Measurements from ENCODE around the gene KRTAP5-6. TPM values are rescaled to one million over a fixed set of nuclear protein-coding genes. Genes with fewer than 3 reads are reported as not detected.
"Not testable (repeated sequence)": the region's sequence is repeated elsewhere in the genome, so short reads cannot be mapped to it uniquely, and the experiment has no call there.

The KRTAP5-6 gene
- total RNA-seq, 1 donor from 2014 or later = 1.4 TPM

DNA sequence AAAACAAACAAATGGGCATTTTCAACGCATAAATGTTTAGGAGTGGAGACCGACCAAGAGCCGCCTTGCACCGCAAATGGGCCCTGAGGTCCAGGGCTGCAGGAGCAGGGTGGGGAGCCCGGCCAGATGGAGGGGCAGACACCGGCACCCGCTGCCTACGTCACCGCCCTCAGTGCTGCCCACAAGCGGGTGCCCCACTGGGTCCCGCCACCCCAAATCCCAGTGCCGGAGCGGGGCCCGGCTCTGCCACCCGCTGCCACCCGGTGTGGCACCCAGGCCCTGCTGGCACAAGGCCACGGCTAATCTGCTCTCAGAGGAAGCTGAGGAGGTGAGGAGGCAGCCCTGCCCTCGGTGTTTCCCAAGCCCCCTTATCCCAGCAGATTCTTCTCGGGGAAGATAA lies 13.8 kb upstream of the KRTAP5-6 start:
- ATAC-seq (peak; percentile 11), DNase-seq (ENCODE audit: low spot score) (peak; percentile 62)

DNA sequence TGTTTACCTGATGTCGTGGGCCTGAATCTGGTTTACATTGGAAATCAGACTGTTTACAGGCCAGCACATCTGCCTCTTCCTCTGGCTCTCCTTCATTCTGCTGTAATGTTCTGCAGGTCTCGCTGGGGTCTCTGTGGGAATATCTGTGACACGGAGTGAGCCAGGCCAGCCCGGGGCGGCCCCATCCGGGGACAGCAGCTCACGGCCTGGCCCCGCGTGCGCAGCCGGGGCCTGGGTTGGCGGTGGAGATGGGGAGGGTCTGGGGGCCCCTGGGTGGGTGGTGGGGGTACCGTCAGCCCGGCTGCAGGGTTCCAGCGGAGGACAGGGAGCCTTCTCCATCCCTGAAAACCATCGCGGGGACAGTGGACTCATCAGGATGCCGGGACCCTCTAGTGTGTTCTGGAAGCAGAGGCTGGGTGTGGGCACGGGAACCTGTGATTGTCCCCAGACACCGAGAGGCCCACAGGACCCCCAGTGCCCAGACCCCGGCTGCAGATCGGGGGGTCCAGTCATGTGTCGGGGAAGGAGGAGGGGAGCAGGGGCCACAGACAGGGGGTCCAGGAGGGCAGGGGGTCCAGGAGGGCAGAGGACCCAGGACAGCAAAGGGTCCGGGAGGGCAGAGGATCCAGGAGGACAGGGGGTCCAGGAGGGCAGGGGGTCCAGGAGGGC lies 13.0 kb upstream of the KRTAP5-6 start:
- not testable (repeated sequence) for ATAC-seq
- DNase-seq (ENCODE audit: low spot score) = peak; percentile 46

DNA sequence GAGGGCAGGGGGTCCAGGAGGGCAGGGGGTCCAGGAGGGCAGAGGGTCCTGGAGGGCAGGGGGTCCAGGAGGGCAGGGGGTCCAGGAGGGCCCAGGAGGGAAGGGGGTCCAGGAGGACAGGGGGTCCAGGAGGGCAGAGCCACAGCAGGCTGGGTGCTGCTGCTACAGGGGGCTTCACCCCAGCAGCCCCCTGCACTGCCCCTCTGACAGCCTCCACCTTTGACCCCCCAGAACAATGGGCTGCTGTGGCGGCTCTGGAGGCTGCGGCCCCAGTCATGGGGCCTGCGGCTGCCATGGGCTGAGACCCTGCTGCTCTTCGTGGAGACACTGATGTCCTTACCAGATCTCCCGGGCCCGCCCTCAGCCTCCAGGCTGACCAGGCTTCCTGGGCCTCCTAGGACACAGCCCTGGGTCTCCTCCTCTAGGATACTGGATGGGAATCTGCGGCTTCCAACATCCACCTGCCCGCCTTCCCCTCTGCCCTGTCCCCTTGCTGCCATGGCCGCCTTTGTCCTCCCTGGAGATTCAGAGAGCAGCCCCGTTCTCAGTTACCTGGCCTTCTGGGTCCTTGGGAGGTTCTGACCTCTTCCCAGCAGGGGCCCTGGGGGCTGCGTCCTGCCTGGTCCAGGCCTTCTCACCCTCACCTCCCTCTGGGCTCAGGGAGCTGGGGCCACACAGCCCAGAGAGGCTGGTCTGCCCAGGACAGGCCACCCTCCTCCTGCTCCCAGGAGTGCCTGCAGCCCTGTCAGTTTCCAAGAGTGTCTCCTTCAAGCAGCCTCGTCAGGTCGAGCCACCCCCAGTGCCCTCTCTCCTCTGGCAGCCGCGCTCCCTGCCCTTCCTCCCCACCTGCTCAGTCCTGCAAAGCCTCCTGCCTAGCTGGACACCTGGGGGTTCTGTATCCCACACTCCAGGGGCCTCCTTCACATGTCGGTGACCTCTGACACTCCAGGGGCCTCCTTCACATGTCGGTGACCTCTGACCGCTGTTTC lies 11.8 kb upstream of the KRTAP5-6 start:
- ATAC-seq = peak; percentile 1
- DNase-seq (ENCODE audit: low spot score) = peak; percentile 51

DNA sequence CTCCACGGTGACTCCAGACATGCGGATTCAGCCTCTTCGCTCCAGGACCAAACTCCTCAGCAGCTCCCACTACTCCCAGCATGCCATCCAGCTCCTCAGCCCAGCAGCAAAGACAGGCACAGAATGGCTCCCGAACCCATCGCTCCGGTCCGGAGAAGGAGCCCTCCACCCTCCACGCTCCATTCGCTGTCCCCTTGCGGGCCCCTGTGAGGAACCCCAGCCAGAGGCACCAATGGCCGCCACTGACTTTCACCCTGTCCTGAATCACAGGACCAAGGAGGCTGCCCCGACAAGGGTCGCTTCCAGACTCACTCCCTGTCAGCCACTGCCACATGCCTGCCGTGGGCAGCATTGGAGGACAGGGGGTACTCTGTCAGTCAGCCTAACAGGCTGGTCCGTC lies 10.8 kb upstream of the KRTAP5-6 start:
- peak; percentile 49 for DNase-seq (ENCODE audit: low spot score)
- ATAC-seq = not testable (repeated sequence)

DNA sequence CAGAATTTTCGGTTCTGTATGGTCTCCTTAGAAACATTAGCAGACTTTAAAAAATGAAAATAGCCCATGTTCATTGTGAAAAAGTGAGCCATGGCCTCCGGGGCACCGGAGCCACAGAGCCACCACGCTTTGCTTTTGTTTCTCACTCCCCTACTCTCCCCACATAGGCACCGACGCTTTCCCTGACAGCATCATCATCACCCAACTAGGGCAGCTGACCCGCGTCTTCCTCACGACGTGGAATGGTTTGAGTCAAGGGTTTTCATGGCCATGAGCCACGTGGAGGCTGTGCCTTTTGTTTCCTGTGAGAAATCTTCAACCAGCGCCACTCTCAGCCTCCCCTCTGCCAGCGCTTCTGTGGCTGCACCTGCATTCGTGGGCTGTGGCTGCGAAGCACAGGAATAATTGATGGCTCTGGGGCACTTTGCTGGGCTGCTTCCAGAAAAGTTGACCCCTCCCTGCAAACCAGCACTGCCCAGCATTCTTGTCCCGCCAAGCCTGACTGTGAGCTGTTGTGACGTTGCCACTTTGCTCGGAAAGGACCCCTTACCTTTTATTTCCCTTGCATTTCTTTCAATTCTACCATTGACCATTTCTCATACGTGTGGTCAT lies 8.6 kb upstream of the KRTAP5-6 start:
- ATAC-seq (peak; percentile 0), DNase-seq (ENCODE audit: low spot score) (peak; percentile 59)

DNA sequence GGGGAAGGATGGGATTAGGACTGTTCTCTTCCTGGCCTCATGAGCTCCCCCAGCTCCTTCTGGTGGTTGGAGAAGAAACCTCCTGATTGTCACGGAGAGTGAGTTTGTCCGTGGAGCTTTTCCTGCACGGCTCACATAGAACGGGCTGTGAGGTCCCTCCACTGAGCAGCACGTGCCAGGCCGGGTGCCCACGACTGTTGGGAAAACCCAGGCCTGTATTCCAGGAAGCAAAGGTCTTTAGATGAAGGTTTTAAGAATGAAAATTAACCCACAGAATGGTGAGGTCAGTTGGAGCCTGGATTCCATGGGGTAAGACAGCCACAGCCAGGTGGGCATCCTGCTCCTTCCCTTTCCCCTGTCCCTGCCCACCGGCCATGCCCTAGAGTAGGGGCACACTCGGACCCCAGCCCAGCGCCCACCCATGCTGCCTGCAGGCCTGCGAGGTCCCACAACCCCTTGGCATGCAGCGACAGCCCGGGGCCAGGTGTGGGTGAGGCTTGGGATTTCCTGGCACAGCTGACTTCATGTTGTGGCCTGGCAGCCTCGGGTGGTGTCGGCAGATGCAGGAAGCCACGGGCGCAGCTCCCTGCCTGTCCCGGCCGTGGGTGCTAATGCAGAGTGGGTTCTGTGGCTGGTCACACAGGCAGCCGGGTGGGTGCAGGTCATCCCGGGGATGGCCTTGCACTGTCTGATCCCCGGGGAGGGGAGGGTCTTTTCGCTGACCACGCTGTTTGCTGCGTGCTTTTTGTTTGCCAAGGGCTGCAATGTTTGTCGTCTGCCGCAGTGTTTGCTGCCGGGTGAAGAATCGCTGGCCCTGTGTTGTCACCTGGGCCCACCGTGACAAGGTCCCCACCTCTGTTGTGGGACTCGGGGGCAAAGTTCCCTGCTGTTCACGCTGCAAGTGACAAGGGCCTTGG lies 7.5 kb upstream of the KRTAP5-6 start:
- DNase-seq (ENCODE audit: low spot score) = peak; percentile 94
- ATAC-seq = peak; percentile 35

DNA sequence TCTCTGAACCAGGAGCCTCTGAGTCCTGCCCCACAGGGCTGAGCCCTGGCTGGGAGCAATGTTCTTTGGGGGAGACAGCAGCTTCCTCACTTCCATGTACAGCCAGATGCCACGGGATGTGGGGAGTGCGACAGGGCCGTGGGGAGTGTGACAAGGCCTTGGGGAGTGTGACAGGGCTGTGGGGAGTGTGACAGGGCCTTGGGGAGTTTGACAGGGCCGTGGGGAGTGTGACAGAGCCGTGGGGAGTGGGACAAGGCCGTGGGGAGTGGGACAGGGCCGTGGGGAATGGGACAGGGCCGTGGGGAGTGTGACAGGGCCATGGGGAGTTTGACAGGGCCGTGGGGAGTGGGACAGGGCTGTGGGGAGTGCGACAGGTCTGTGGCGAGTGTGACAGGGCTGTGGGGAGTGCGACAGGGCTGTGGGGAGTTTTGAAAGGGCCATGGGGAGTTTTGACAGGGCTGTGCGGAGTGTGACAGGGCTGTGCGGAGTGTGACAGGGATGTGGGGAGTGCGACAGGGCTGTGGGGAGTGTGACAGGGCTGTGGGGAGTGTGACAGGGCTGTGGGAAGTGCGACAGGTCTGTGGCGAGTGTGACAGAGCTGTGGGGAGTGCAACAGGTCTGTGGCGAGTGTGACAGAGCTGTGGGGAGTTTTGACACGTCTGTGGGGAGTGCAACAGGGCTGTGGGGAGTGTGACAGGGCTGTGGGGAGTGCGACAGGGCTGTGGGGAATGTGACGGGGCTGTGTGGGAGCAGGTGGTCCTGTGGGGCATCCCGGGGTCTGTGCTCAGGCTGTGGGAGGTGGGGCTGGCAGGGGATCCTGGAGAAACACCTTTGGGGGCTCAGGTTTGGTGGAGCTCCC lies 6.6 kb upstream of the KRTAP5-6 start:
- ATAC-seq (no peak), DNase-seq (ENCODE audit: low spot score) (peak; percentile 45)

DNA sequence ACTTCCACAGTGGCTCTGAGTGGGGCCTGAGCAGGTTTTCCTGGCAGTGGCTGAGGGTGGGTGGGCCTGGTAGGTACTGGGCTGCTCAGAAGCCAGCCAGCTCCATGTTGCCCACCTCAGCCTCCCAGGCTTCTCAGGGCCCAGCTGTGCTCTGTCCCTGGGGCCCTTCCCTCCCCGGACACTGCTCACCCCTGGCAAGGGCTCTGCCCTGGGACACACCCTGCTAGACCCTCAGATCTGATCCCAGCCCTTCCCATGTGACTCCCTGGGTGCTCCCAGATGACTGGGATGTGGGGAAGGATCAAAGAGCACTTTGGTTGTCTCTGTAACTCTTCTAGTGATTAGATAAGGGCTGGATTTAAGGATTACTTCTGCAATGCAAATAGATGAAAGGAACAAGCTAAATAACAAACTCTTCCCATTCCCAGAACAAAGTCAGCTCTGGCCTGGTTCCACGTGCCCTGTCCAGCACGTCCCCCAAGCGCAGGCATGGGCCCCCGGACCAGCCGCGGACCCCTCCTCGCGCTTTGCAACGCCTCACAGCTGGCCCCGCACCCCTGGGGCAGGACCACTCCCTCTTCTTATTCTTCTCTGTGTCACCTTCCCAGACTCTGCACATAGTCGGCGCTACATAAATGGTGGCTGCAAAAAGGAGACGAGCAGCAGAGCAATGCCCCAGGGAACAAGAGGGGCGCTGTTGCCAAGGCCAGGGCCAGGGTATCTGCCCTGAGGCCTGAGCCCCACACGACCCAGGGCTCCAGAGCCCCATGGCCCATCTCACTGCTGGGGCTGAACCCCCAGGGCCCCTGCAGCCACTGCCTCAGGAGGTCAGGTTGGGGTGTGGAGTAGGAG lies 5.7 kb upstream of the KRTAP5-6 start:
- ATAC-seq (peak; percentile 51), DNase-seq (ENCODE audit: low spot score) (peak; percentile 89)

DNA sequence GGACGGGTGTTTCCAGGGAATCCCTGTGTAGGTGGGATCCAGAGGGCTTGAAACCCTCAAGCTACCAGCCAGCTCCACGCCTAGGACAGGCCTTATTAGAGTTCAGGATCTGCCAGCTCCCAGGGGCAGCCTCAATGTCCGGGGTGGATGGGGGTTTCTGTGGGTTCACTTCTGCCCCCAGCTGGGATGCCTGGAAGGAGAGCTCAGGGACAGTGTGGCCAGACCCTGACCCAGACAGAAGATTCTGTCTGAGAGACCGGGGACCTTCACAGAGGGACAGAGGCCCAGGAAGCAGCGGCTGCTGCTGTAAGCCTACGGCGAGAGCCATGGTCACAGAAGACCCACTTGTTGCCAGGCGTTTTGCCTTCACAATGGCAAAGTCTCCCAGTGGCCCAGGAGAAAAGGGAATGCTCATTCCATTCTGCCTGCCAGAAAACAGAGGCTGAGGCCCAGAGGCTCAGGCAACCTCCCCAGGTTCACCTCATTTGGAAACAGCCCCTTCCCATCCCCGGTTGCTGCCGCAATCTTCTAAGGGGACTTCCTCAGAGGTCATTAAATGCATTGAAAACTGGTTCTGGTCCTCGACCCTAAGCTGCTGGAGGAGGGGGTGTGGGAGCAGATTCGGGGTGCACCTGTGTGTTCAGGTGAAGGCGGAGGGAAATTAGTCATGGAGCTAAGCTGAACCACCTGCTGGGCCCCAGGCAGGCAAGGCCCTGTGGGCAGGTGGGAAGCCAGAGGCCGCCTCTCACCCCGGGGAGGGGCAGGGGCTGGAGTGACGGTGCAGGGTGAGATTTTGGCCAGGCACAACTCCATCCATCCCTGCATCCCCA lies 4.9 kb upstream of the KRTAP5-6 start:
- DNase-seq (ENCODE audit: low spot score) (peak; percentile 53), ATAC-seq (no peak)

DNA sequence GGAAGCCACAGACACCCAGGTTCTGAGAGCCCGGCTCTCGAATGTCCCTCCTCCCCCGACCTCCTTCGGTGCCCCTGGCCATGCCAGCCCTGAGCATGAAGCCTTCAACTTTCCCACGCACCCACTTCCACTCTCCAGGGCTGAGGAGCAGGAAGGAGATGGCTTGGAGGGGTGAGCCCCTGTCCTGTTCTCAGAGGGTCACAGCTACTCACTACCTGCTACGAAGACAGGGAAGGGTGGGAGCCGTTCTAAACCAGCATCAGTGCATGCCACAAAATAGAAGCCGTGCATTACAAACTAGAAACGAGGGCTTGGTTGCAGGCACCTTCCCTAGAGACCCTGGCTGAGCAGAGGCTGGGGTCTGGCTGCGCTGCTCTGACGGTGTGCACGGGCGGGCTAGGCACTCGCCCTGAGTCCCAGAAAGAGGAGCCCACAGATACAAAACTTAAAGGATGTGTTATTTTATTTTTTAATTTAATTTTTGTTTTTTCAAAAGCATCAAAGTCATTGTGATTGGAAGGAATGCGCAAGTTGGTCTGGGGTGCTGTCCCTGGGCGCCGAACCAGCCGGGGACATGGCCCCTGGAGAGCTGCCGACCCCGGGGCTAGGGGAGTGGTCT lies 4.2 kb upstream of the KRTAP5-6 start:
- DNase-seq (ENCODE audit: low spot score) (no peak), ATAC-seq (no peak)

DNA sequence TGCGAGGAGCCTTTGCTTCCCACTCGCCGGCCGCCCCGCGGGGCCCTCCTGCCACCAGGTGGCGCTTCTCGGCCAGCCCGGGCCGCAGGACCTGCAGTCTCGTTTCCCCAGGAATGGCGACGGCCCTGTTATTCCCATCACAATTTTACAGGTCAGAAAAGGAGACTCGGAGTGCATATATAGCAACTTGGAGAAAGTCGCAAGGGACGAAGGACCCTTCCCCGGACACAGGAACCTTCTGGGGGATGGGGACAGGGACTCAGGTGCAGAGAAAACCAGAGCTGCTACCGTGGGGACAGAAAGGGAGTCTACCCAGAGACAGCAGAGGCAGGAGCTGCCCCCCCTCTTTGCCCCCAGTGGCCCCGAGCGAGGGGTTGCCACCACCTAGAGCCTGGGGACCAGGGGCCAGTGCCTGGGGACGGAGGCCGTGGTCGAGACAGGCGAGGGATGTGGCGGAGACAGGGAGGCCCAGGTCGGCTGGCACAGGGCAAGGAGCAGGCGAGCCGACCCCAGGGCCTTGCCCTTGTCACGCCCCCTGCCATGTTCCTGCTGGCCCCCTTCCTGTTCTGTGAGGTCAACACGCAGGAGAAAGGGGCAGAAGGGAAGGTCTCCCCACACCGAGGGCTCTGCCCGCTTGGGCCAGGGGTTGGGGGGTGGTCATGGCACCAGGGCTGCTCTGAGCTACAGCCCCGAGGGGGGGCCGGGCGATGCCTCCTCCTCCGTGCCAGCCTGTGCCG lies 3.5 kb upstream of the KRTAP5-6 start:
- ATAC-seq (peak; percentile 44), DNase-seq (ENCODE audit: low spot score) (peak; percentile 83)

DNA sequence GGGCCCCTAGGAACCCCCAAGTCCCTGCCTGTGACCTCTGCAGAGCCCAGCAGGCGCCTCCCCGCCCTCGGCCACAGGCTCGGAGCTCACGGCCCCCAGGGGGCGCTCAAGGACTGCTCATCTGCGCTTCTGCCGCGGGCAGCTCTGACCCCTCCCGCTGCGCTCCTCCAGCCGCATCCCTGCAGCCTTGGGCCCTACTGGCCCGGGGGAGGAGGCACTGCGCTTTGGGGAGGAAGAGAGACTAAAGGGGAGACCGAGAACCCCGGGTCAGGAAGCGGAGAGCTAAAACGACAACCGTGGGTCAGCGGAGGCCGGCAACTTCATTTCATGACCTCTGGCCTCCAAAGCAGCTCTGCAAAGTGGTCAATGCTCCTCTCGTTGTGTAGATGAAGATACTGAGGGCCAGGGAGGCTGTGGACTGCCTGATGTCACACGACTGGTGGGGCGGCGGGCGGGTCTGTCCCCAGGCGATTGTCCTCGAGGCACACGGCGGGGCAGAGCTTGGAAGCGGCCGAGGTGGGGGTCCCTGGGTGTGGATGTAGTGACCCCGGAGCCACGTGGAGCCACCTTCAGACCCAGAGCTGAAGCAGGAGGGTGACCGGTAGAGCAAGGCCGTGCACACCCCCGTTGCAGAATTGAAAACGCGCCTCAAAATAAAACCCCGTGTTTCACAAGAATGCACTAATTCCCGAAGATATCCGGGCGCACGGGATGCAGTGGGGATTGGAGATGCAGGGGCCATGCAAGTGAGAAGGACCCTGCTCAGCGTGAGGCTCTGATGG lies 2.7 kb upstream of the KRTAP5-6 start:
- ATAC-seq (peak; percentile 63), DNase-seq (ENCODE audit: low spot score) (peak; percentile 90)

DNA sequence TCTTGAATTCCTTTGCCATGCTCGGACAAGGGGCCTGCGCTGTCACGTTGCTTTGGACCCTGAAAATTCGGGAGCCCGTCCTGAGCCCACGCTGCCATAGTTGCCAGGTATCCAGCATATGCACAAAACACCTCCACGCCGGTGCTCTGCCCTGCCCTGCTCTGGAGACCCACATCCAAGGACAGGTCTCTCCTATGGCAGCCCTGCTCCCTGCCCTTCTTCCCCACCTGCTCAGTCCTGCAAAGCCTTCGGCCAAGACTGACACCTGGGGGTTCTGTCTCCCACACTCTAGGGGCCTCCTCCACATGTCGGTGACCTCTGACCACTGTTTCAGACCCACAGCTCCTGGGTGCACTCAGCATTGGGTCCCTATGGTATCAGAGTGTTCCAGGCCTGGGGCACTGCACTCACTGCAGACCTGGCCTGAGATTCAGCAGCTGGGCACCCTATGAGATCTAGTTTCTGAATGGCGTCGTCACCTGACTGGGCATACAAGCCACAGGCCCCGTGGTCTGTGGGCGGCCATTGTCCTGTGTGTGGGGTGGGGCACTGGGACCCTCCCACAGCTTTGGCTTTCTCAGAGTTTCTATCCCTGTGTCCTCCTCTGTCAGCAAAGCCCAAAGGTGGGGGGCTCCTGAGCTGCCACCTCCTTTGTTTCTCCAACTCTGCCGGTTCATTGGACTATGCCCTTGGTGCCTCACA lies 2.0 kb upstream of the KRTAP5-6 start:
- ATAC-seq (no peak), DNase-seq (ENCODE audit: low spot score) (peak; percentile 45)

DNA sequence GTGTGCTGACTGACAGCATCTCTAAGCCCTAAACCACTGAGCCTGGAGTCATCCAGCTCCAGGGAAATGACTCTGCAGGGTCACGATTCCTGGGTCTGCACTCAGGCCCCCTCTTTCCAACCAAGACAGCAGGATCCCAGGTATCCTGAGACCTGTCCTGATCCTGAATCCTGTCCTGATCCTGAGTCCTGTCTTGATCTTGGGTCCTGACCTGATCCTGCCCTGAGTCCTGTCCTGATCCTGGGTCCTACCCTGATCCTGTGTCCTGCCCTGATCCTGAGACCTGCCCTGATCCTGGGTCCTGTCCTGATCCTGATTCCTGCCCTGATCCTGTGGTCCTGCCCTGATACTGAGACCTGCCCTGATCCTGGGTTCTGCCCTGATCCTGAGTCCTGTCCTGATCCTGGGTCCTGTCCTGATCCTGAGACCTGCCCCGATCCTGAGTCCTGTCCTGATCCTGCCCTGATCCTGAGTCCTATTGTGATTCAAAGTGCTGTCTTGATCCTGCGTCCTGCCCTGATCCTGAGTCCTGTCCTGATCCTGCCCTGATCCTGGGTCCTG lies 1.4 kb upstream of the KRTAP5-6 start:
- DNase-seq (ENCODE audit: low spot score) (peak; percentile 26), ATAC-seq (no peak)

DNA sequence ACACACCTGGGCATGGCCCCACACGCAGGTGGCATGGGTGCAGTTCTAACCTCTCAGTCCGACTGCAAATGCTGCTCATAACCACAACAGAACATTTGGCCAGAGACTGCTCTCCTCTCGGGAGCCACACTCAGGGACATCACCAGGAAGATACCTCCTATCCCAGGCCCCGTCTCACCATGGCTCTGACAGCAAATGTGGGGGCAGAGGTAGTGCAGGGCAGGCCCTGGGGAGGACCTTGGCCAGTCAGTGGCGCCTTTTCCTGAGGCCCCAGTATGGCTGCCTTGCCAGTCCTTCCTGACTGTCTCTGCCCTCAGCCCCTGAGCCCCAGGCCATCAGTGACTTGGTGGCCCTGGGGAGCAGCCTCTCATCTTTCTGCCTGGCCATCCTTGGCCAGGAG lies 2.8 kb downstream of the KRTAP5-6 start:
- ATAC-seq (no peak), DNase-seq (ENCODE audit: low spot score) (peak; percentile 30)

Measured in left lobe of liver (tissue), 2 donors.